Central memory CD4-positive, alpha-beta T cell (primary cell): Measurements from ENCODE around the gene FARP2.
"Not testable (repeated sequence)": the region's sequence is repeated elsewhere in the genome, so short reads cannot be mapped to it uniquely, and the experiment has no call there.

ENCODE experiments used
- DNase-seq: peaks from one replicate; pipeline ENCODE4 v3.0.0; 2022

The FARP2 gene

DNA sequence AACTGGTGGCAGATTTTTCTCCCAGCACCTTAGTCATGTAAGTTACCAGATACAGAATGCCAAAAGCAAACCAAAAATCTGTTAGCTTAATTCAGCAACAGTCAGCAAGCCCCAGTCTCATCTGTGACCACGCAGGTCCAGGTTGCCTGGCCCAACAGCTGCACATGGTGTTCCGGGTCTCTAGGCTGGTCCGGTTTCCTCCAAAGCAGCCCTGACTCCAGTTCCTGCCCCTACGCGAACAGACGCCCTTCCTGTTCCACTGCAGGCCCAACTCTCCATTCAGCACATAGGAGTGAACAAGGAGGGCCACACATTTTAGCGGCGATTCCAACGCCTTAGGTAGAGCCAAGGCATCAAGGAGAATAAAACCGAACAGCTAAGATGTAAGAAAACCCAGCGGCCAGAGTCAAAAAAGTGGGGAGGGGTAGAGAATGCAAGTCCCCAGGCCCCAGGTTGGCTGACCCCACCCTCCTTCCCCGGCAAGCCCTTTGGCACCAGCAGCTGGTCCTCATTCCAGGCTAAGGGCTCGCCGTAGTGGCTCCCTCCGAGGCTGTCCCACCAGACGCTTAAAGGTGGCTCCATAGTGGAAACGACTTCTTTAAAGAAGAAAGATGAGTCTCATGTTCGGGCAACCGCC, 150.8 kb downstream of the FARP2 start:
- DNase-seq = no peak

DNA sequence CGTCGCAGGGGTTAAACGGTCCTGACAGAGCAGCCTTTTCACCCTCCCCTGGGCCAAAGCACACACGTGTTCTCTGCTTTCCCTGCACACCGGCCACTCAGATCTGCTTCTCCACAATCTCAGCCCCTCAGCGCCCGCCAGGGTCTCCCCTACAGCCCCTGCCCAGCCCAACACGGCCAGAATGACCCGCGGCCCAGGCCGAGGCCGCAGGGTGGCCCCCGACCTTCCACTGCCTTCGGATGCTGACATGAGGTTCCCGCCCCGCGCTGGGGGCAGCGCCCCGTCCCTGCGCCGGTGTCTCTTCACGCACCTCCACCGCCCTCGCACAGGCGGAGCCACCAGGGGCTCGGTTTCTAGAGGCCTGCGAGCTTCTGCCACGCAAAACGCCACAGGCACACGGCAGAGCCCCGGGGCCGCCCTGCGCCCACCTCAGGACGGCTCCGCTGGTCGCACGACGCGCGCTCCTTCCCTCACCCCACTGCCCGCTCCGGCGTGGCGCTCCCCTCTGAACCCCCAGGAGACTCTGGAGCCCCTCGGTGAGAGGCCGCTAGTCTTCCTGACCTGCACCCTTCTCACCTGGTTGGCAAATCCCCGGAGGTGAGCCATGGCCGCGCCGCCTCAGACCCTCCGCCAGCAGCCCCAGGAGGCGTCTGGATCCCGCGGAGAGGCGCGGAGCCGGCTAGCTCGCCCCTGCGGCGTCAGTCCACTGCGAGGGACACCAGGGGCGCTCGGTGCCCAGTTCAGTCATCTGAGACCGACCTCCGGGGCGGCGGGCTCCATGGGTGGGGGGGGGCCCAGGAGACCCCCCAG, 151.6 kb downstream of the FARP2 start:
- peak; percentile 24 for DNase-seq

DNA sequence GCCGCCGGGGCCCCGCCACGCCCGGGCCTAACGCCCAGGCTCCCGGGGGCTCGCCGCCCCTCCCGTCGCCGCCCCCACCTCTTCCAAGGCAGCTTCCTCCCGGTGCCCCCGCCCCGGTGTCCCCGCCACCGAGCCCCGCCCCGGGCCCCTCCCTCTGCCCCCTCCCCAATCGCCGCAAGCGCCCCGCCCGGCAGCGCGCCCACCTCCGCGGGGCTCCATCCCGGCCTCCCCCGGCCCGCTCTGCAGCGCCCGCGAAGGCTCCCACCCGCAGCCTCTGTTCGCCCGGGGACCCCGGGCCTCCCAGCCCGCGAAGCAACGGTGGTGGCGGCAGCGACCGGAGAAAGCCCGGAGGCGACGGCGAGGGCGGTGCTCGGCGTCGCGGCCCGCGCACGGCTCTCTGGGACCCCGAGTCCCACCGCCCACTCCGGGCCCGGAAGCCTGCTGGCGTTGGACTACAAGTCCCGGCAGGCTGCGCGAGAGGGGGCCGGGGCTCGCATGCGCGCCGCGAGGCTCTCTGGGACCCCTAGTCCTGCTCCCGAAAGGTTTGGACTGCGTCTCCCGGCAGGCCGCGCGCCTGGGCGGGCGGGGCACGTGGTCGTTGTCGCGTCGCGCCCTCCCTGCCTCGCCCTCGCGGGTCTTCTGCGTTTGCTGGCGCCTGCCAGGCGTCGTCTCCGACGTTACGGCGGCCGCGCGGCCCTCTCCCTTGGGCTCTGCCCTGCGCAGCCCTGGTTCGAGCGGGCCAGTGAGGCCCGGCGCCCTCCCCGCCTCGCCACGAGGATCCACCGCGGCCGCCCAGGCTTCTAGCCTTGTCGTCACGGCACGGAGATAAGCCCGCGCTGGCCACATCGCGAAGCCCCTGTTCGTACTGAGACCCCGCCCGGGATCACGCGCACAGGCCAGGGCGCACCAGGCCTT, 152.4 kb downstream of the FARP2 start, which contains the start of gene STK25:
TSS of gene STK25 (minus strand) at position 345 of the 915 bp plus-strand sequence. CDS start 549 bp downstream, outside the sequence.
- DNase-seq = peak; percentile 97

DNA sequence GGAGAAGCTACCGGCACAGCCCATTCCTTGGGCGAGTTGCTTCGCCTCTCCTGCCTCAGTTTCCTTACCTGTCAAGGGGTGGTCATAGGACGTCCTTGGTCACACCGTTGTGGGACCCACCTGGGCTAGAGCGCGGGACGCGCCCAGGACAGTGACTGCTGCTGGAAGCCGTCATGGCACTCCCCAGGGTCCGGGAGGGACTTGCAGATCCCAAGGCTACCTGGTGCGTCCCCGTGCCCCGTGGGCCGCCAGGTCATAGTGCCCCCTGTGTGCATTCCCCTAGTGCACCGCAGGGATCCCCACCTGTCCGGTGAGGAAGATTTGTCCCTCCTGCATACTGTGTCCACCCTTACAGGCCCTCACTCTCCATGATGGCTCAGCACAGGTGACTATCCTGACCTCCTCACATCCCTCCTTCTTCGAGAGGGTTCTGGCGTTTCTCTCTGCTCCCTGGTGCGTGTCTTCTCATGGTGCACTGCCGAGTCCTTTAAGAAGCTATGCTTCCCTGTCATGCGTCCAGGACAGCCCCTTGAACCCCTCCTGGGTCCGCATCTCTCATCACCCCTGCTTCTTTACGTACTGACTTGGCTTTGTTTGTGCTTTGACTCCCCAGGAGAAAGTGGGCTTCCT, 153.2 kb downstream of the FARP2 start:
- DNase-seq = no peak

DNA sequence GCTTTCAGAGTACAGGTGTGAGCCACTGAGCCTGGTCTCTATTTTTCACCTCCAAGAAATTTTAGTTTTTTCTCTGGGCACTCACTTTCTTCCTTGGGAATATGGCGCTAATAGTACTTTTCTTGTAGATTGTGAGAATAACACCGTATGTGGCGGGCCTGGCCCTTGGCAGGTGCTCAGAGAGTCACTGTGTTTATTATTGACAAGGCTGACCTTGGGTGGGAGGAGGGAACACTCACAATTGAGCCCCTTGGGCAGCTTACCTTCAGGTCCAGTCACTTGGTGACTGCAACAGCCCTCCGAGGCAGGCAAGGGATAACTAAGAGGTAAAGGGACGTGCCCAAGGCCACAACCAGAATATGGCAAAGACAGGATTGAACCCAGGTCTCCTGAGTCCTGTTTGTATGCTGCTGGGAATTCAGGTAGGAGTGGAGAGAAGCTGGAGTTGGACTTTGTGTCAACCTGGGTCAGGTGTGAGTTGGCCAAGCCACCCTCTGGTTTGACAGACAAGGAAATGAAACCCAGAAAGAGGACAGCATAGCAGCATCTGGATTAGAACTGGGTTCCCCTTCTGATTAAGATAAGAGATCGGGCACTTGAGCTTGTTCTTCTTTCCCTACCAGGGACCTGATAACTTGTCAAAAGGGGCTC, 155.1 kb downstream of the FARP2 start:
- DNase-seq = no peak

DNA sequence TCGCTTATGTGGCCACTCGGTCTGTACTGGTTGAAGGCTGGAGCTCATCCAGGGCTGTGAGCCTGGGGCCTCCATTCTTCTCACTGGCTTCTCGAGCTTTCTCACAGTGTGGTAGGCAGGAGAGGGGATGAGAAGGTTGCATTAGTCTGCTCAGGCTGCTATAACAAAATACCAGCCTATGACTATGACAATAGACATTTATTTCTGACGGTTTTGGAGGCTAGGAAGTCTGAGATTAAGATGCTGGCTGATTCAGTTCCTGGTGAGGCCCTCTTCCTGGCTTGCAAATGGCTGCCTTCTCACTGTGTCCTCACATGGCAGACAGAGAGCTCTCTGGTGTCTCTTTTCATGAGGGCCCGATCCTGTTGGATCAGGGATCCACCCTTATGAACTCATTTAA, 158.5 kb downstream of the FARP2 start:
- DNase-seq = no peak

DNA sequence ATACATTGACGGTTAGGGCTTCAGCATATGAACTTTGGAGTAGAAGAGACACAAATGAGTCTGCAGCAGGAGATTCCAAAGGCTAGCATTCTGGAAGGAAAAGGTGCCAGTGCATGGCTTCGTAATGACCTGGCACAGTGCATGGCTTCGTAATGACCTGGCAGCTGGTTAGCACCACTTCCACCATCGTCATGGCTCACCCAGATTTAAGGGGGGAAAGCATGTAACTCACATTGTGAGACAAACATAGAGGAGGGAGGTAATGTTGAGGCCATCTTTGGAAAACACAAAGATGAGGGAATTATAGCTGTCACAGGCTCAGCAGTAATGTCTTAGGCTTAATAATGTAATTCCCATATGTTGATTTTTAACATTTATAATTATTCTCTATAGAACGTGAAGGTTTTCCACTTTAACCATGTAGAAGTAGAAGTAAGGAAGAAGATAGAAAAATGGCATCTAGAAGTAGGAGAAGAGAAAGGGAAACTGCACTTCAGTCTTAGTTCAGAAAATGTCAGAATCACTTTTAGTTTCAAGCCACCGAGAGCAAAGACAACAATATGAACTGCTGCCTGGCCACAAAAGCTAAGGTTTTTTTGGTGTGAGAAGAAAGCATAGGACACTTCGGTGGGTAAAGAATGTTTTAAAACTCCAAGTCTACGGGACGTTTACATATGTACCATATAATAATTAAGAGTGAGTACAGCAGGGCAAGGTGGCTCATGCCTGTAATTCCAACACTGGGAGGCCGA, 159.1 kb downstream of the FARP2 start:
- no peak for DNase-seq

DNA sequence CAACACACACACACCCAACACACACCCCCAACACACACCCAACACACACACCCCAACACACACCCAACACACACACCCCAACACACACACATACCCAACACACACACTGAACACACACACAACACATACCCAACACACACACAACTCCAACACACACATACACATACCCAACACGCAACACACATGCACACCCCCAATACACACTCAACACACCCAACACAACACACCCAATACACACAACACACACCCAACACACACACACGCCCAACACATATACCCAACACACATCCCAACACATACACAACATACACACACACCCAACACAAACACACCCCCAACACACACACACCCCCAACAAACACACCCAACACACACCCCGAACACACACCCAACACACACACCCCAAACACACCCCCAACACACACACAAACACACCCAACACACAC, 160.5 kb downstream of the FARP2 start:
- DNase-seq = no peak

DNA sequence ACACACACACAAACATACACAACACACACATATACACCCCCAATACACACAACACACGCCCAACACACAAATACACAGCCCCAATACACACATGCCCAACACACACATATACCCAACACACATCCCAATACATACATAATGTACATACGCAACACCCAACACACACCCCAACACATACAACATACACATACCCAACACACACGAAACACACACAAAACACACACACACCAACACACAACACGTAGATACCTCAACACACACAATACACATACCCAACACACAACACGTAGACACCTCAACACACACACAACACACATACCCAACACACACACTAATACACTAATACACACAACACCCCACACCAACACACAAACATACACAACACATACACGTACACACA, 161.2 kb downstream of the FARP2 start:
- no peak for DNase-seq

DNA sequence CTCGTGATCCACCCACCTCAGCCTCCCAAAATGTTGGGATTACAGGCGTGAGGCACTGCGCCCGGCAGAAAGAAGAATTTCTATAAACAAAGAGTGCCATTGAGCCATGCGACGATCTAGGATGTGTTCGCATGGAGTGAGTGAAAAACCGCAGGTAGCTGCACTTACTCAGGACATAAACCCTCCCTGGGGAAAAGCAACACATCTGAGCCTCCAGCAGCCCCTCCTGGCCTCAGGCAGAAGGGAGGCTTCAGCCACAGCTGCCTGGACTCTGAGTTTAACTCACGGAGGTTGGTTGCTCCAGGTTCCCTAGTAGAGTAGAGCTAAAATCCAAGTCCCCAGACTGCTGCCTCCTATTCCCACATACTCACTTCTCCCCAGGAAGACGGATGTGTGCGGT, 163.6 kb downstream of the FARP2 start:
- DNase-seq = no peak

DNA sequence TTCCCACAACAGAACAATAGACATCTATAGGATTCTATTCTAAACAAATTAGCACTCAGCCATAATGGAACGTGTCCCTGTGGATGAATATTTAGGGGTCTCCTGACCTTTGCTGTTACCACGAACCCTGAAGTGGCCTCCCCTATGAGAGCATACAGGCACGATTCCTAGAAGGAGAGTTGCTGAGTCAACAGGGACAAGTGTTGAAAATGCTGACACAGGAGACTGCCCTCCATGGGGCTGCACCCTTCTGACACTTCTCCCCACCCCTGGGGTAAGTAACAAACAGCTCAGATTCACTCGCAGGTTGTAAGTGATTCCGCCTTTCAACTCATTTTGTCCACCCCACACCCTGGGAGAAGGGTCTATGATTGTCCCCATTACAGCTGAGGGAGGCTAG, 166.4 kb downstream of the FARP2 start:
- no peak for DNase-seq

DNA sequence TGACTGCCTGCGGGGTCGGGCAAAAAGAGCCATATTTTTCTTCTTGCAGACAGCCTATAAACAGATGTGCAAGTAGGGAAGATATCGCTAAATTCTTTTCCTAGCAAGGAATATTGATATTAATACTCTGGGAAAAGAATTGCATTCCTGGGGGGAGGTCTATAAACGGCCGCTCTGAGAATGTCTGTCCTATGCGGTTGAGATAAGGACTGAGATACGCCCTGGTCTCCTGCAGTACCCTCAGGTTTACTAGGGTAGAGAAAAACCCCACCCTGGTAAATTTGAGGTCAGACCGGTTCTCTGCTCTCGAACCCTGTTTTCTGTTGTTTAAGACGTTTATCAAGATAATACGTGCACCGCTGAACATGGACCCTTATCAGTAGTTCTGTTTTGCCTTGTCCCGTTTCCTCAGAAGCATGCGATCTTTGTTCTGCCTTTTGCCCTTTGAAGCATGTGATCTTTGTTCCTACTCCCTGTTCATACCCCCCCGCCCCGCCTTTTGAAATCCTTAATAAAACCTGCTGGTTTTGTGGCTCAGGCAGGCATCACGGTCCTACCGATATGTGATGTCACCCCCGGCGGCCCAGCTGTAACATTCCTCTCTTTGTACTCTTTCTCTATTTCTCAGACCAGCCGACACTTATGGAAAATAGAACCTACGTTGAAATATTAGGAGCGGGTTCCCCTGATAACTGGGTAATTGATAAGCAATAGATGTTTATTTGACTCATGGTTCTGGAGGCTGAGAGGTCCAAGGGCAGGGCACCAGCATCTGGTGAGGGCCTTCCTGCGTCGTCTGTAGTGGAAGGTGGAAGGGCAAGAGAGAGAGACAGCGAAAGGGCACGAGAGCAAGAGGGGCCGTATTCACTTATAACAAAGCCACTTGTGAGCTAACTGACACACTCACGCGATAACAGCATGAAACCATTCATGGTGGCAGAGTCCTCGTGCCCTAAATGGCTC, 170.0 kb downstream of the FARP2 start:
- not testable (repeated sequence) for DNase-seq

DNA sequence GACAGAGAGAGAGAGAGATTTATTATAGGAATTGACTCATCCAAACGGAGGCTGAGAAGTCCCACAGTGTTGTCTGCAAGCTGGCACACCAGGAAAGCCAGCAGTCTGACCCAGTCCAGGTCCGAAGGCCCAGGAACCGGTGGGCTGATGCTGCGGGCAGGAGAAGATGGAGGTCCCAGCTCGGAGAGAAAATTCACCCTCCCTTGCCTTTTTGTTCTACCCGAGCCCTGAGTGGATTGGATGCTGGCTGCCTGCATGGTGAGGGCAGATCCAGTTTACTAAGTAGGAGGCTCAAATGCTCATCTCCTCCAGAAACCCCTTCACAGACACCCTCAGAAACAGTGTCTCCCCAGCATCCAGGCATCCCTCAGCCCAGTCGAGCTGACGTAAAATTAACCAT, 174.5 kb downstream of the FARP2 start:
- no peak for DNase-seq

DNA sequence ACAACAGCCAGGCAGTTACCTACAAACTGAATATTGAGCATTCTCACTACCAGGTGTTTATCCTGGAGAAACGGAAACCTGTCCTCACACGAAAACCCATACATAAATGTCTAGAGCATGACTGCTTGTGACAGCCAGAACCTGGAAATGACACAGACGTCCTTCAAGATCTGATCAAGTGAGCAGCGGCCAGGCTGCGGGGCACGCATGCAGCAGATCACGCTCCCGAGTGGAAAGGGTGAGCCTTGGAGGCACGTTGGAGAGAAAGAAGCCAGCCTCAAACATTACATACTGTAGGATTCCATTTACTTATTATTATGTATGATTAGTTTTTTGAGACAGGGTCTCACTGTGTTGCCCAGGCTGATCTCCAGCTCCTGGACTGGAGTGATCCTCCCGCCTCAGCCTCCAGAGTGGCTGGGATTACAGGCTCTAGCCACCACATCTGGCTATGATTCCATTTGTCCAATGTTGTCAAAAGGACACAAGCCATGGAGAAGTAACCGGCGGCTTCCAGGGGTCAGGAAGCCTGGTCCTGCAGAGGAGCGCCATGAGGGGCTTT, 175.2 kb downstream of the FARP2 start:
- no peak for DNase-seq

DNA sequence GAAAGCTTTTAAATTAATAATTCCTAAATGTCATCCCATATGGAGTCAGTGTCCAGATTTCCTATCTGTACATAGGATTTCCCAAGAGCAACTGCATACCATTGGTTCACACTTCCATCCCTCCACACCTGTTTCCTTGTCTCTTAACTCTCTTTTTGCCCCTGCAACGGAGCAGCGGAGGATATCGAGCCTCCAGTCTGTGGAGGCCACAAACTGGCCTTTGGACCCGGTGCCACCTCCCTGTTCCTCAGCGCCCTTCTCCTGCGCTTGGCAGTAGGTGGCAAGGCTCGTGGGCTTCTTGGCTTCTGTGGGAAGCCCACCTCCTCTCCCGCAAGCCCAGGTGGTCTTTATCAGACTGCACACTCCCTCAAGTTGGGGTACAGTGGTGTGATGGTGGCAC, 176.1 kb downstream of the FARP2 start:
- no peak for DNase-seq

DNA sequence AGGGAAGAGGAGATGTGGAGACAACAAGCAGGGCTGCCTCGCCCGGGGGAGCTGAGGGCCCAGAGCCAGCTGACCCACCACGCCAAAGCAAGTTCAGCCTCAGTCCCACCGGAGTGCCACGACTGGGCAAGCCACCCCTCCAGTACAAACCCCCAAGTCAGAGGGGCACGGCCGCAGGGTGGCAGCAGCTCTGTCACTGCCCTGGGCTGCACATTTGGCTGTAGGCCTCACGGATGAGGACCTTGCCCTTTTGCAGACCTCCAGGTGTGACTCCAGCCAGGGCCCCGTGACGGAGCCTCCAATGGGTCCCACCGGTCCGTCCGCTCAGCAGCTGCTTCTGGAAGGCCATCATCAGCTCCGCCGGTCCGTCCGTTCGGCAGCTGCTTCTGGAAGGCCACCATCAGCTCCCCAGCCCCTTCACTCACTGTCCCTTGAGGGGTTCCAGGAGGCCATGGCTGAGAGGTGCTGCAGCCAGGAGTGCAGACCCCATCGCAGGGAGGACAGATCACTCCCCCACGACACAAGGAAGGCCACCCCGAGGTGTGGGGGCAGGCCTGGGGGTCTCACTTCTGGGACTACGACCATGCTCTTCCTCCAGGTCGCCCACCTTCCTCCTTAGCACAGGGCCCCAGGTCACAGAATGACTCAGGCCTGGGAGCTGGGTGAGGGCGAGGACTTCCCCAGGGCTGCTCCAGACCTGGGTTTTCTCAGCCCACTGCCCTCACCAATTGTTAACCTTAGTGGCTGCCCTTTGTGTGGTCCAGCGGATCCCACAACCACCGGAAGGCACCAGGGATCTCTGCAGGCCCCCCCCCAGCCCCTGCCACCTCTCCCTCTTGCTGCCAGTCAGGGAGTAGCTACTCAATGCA, 176.9 kb downstream of the FARP2 start:
- no peak for DNase-seq

DNA sequence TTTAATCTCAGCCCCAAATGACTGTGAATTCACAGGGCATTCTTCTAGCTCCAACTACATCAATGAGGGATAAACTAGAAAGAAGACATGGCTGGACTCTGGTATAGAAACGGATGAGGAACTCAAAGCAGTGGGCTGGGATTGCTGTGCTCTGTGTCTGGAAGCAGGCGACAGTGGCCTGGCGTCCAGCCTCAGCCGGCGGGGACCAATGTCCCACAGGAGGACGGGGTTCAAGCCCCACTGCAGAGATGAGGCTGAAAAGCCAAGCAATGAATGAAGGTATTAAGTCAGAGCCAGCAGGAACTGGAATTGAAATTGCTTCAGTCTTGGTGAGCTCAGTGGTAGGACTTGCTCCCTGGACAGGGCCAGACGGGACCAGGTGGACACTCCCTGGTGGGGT, 178.2 kb downstream of the FARP2 start:
- no peak for DNase-seq

DNA sequence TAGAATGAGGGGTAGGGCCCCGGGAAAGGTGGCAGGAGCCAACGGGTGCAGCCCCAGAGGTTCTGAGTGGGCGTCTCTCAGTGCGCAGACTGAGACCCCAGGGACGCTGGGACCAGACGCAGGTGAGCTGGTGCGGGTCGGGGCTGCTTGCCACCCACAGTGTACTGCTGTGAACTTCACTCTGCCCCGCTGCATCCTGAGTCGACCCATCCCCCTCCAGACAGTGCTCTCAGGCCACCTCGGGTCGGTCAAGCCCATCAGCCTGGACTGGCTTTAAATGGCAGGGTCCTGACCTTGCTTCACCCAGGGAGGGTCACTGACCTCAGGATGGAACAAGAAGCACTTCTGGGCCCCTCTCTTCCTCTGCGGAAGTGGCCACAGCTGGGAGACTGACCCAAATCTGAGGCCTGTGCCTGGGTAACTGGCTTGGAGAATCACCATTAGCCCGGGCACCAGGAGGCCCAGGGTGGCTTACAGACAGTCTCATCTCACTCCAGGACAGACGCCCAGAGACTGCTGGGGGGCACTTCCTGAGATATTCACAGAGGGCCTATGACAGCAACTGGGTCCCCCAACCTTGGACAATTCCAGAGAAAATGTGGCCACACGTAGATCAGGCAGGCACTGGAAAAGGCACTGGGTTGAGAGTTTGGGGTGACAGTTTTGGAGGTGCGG, 178.8 kb downstream of the FARP2 start:
- no peak for DNase-seq
